Activated CD4-positive, alpha-beta T cell treated with anti-CD3 and anti-CD28 coated beads, Interleukin-2, amount 50 U/mL, for 24 hours (primary cell): Measurements from ENCODE around the gene GOLGA6L1.
"Not testable (repeated sequence)": the region's sequence is repeated elsewhere in the genome, so short reads cannot be mapped to it uniquely, and the experiment has no call there.

ENCODE experiments used
- DNase-seq, 2 donors: peaks; one replicate each; pipeline ENCODE4 v3.0.0-alpha.2; 2020; ENCODE audit warnings: low read depth in 1 of 2, low spot score in 1 of 2

GOLGA6L1 gene

GRCh38 chr15:23136722-23137121 is at the start of gene GOLGA6L1:
Gene GOLGA6L1 (minus strand): TSS chr15:23136822. CDS start chr15:23136731, 91 bp downstream.
- not testable (repeated sequence) for DNase-seq

- DNase-seq, result not testable (repeated sequence)
Measured at GRCh38 chr15:23181201-23181600, 44.6 kb upstream of the GOLGA6L1 start.

GRCh38 chr15:23180547-23180927 is 43.9 kb upstream of the GOLGA6L1 start:
- DNase-seq, result not testable (repeated sequence)

GRCh38 chr15:23179768-23180546 is 43.3 kb upstream of the GOLGA6L1 start:
- DNase-seq, result not testable (repeated sequence)

- DNase-seq, result not testable (repeated sequence)
Measured at GRCh38 chr15:23176683-23177082, 40.1 kb upstream of the GOLGA6L1 start.

- DNase-seq, result not testable (repeated sequence)
Measured at GRCh38 chr15:23175606-23176005, 39.0 kb upstream of the GOLGA6L1 start.

GRCh38 chr15:23174609-23175140 is 38.1 kb upstream of the GOLGA6L1 start:
- DNase-seq, result not testable (repeated sequence)

GRCh38 chr15:23132787-23133186 is 3.8 kb downstream of the GOLGA6L1 start:
- DNase-seq, result not testable (repeated sequence)

GRCh38 chr15:23118208-23118607 is 18.4 kb downstream of the GOLGA6L1 start:
- DNase-seq, result no peak

GRCh38 chr15:23095796-23096195 is 40.8 kb downstream of the GOLGA6L1 start:
- DNase-seq, result no peak

GRCh38 chr15:23083115-23083514 is 53.5 kb downstream of the GOLGA6L1 start:
- DNase-seq, result no peak

GRCh38 chr15:23081996-23082737 is 54.5 kb downstream of the GOLGA6L1 start:
- DNase-seq, result not testable (repeated sequence)

- no peak for DNase-seq
Measured at GRCh38 chr15:23081271-23081670, 55.4 kb downstream of the GOLGA6L1 start.

- DNase-seq, result no peak
Measured at GRCh38 chr15:23079766-23080165, 56.9 kb downstream of the GOLGA6L1 start.
